GM12801 (cell line): ENCODE measurements around the gene CYP19A1.

Experiments used
- TF ChIP-seq, protein P1 (sequence below): IDR thresholded peaks from one replicate; pipeline ENCODE4 v1.5.1; 2011; ENCODE audit warnings: control low read depth; ENCODE audit not compliant: insufficient read length; ENCODE audit errors: extremely low read depth

CYP19A1 gene

DNA sequence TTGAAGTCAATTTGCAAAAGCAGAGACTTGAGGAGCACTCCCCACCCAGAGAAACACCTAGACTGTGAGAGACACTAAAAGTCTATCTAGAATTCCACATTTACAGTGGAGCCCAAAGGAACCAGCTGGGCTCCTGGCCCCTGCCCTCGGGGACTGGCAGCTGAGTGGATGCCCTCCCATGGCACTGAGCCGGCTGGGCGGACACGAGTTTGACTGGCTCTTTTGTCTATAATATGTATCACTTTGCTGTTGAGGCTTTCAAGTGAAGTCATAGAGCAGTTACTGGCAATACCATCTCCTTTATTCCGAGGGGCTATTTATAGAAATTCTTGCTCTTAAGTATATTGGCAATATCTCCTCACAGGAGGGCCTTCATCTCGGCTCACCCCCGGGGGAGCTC is 177.9 kb downstream of the CYP19A1 start:
- TF ChIP-seq, protein P1, sequence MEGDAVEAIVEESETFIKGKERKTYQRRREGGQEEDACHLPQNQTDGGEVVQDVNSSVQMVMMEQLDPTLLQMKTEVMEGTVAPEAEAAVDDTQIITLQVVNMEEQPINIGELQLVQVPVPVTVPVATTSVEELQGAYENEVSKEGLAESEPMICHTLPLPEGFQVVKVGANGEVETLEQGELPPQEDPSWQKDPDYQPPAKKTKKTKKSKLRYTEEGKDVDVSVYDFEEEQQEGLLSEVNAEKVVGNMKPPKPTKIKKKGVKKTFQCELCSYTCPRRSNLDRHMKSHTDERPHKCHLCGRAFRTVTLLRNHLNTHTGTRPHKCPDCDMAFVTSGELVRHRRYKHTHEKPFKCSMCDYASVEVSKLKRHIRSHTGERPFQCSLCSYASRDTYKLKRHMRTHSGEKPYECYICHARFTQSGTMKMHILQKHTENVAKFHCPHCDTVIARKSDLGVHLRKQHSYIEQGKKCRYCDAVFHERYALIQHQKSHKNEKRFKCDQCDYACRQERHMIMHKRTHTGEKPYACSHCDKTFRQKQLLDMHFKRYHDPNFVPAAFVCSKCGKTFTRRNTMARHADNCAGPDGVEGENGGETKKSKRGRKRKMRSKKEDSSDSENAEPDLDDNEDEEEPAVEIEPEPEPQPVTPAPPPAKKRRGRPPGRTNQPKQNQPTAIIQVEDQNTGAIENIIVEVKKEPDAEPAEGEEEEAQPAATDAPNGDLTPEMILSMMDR, result no peak
